ENCODE measurements around the gene TRAPPC11.

Gene TRAPPC11

DNA sequence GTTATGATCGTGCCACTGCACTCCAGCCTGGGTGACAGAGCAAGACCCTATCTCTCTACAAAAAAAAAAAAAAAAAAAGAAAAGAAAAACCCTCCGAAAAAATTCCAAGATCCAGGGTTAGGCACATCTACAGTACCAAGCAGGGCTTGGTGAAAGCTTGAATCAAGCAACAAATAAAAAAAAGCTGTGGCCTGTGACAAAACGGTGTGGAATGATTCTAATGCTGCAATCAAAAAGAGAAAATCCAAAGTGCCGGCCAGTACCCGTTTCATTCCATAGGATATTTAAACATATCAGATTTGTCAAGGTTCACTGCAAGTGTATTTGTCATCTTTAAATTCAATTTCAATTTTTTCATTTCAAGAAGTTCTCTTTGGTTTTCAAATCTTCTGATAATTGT lies 20.7 kb upstream of the TRAPPC11 start:
- DNase-seq: peak; percentile 4

DNA sequence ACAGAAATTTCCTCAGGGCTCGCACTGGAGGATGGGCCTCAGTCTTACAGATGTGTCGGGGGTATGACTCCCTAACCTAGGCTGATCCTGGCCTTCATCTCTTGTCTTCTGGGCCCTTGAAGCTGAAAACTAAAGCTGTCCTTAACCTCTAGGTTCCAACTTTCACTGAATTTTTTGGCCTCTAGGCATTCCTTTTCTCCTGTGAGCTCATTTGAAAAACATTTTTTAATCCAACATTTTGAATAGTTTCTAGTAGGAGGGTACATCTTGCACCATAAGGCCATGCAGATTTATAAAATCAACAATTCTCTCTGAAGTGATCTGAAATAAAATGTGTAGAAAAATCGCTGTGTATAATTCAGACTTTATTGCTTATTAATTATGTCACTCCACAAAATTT lies 19.8 kb upstream of the TRAPPC11 start:
- peak; percentile 23 for DNase-seq

DNA sequence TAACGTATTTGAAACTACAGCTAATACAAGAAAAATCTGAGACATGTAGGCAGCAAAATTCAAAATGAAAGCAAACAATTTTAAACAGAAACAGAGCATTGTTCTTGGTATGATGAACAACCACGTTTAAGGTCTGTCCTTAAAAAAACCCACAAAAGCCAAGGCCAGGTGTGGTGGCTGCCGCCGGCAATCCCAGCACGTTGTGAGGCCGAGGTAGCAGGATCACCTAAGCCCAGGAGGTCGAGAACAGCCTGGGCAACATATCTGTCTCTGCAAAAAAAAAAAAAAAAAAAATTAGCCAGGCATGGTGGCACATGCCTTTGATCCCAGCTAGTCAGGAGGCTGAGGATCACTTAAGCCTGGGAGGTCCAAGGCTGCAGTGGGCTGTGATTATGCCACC lies 13.8 kb upstream of the TRAPPC11 start:
- DNase-seq: no peak

DNA sequence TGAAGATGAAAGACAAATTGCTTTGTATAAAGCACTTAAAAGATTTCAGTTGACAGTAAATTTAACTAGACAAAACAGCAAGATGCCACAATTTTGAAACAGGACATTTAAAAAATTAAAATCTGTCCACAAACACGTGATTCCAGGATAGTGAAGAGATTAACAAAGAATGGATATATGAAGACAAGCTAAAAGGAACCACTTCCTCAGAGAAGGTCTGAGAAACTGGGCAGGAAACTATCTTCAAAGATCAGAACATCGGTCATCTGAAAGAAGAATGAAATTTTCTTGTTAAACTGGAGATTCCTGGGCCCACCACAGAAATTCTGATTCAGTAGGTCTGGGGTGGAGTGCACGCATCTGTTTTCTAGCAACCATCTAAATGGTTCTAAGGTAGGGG lies 1.5 kb upstream of the TRAPPC11 start:
- no peak for DNase-seq

DNA sequence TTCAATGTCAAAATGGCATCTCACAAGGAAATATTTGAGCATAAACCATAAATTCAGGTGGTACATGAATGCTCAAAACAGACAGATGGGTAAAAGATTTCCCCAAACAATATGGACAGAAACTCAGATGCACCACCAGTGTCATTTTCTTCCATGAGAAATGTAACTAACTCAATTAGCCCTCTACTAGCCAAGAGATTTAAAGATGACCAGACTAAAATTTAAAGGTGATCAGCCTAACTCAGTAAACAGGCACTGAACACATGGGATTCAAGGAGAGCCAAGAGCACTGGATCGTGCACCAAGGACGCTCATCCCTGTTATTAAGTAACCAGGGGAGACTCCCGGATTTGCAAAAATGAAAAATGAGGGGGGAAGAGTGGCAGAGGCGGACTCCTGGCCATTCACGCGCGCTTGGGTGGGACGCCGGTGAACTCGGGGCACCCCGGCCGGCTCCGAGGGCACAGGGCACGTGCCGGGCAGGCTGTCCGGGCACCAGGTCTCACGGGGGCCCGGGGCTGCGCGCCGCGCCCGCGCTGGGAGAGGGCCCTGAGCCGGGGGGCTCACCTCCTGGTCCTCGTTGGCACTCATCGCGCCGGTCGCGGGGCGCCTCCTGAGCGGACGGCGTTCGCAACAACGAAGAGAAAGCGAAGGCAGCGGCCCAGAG lies 598 bp upstream of the TRAPPC11 start:
- peak; percentile 66 for DNase-seq

DNA sequence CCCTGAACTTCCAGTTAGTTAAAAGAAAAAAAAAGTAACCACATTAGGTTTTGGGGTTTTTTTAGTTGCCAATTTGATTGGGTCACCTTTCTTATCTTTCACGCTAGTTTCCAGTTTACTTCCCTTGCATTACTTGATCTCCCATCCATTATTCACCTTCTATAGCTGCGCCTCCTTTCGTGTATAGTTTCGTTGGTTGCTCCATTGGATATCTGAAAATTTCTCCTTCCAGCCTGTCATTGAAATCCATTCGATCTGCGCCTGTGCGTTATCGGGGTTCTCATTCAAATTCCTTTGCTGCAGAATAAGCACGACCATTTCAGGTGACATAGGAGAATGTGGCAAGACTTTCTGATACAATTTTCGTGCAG lies 764 bp downstream of the TRAPPC11 start:
- no peak for DNase-seq

DNA sequence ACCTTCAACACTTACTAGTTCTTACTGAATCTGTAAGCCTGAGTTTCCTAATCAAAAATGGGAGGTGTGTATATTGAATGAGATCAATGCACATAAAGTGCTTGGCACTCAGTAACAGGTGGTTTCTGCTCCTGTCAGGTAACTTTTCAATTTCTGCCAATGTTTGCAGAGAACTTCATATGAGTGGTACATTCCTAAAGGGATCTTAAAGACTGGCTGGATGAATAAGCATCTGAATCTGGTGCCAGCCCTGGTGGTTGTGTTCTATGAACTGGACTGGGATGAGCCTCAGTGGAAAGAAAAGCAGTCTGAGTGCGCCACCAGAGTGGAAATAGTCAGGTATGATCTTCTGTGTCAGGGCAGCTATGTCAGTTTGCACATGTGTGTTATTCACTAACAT lies 7.0 kb downstream of the TRAPPC11 start:
- DNase-seq: no peak

DNA sequence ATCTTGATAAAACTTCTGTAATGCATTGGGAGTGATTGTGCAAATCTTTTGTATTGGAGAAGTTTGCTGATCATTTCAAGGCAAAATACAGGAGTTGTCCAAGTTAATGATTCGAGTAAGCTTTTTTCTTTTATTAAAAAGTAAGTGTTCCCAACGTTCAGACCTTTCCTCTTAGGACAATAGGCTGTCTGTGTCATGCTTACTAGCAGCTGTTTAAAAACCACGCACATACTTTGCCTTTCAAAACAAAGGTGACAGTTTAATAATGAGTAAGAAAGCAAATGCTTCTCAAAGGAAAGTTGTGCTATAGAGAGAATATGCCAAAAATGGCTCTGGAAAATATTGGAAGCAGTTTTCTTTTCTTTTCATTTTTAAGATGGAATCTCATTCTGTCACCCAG lies 11.2 kb downstream of the TRAPPC11 start:
- no peak for DNase-seq

DNA sequence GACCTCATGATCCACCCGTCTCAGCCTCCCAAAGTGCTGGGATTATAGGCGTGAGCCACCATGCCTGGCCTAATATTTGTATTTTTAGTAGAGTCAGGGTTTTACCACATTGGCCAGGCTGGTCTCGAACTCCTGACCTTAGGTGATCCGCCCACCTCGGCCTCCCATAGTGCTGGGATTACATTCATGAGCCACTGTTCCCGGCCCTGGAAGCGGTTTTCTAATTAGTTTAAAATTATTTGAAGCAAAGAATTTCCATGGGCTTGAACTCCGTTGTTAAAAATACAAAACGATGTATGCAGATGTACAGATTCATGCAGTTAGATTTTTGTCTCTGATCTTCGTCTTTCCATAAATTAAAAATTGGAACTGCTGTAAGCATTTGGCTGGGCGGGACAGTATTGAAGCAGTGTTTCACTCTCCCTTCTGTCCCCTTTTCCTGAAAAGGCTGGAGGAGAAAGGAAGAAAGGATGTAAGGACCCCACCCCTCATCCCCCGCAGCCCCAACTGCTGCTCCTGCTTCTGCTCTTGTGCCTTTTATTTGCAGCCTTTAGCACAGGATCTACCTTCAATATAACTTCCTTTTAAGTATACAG lies 12.0 kb downstream of the TRAPPC11 start:
- no peak for DNase-seq

DNA sequence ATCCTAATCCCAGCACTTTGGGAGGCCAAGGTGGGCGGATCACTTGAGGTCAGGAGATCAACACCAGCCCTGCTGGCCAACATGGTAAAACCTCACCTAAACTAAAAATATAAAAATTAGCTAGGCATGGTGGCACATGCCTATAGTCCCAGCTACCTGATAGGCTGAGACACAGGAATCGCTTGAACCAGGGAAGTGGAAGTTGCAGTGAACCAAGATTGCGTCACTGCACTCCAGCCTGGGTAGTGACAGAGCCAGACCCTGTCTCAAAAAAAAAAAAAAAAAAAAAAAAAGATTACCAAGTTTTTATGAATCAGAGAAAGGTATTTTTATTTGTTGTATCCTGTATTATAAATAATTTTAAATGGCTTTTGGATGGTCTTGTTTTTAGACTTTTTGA lies 15.1 kb downstream of the TRAPPC11 start:
- no peak for DNase-seq

DNA sequence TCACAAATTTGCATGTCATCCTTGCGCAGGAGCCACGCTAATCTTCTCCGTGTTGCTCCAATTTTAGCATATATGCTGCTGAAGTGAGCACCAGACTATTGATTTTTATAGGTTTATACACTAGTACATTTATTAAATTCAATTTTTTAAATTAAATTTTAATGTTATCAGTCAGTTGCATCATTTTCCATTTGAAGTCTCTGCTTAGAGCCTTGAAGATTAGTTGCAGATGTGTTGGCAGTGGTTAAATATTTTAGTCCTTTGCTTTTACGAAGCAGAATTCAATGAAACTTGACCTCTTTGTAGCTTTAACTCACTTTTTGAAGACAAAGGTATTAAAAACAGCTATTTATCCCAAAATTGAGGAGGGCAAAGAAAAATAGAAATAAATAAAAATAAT lies 16.5 kb downstream of the TRAPPC11 start:
- DNase-seq: peak; percentile 40

DNA sequence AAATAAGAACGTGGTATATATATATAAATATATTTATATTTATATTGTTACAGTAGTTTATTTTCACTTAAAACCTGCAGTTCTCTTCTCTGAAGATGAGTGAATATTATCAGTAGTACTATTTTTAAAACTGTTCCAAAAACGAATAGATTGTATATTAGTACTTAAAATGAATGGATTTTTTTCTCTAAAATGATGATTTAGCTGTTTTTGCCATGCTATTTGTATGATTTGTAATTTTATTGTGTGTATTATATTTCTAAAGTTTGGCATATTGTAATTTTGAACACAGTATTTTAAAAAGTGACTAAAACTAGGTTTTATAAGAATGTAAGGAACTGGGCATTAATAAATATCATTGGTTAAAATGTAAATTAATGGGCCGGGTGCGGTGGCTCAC lies 22.0 kb downstream of the TRAPPC11 start:
- DNase-seq: no peak

DNA sequence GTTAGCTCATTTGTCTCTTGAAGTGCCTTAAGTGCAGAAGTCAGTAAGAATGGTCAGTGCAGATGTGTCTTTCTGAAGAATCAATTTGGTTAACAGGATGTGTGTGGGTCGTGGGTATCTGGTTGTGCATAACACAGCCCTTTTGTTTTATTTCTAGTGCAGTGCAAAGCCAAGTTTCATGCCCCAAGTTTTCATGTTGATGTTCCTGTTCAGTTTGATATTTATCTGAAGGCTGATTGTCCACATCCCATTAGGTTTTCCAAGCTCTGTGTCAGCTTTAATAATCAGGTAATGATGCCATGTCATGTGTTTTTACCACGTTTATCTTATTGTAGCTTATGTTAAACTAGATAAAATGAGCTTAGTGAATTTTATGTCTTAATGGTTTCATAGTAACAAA lies 27.4 kb downstream of the TRAPPC11 start:
- DNase-seq: no peak

DNA sequence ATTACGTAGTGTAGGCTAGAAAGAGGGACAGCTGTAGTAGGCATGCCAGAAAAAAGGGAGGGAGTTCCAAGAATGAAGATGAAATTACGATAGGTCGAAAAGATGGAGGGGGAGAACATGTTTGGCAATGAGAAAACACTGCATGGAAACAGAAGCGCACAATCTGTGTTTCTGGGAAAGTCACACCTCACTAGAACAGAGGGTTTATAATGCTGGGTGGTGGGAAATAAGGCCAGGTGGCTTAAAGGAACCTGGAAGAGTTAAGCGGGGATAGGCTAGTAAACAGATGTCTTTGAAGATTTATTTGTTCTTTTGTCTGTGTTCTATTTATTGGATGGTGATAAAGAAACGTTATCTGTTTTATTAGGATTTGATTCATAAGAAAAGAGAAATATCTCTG lies 29.1 kb downstream of the TRAPPC11 start:
- no peak for DNase-seq

DNA sequence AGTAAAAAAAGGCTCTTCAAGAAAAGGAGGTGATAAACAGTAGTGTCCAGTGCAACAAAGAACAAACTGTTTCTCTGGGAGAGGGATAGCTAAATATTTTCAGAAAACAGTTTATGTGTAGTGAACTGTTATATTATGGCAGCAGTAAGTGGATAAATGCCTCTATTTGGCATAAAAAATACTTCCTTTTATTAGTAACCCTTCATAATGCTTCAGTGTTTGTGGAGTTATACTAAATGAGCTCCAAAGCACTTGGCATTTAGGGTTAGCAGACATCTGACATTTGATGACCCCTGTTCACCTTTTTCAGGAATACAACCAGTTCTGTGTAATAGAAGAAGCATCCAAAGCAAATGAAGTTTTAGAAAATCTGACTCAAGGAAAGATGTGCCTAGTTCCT lies 31.9 kb downstream of the TRAPPC11 start:
- no peak for DNase-seq

DNA sequence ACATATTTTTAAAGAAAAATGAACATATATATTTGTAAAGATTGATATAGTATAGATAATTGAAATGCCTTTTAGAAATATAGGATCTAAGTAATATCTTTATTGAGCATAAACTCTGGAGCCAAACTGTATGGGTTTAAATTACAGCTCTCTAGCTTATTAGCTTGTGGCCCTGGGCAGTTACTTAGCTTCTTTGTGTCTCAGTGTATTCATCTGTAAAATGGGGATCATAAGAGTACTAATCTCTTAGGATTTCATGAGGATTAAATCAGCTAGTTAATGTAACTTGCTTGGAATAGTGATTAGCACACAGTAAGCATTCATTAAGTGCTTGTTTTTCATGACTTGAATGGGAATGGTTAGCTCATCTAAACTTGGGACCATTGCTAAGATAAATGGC lies 32.8 kb downstream of the TRAPPC11 start:
- DNase-seq: no peak

DNA sequence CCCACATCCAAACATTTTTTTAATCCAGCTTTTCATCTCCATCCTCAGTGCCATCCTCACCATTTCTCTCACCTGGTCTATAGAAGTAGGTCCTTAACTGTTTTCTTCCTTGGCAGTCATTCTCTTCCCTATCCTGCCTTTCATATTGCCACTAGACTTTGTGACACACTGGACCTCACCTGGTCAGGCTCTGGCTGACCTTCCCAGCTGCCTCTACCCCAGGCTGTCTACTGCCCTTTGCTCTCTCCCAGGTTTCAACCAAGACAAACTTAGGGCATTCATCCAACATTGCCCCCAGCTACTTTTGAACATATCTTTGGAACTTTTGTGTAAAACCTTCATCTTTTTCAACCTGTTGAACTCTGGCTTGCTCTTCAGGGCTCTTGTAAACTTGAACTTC lies 39.8 kb downstream of the TRAPPC11 start:
- no peak for DNase-seq

DNA sequence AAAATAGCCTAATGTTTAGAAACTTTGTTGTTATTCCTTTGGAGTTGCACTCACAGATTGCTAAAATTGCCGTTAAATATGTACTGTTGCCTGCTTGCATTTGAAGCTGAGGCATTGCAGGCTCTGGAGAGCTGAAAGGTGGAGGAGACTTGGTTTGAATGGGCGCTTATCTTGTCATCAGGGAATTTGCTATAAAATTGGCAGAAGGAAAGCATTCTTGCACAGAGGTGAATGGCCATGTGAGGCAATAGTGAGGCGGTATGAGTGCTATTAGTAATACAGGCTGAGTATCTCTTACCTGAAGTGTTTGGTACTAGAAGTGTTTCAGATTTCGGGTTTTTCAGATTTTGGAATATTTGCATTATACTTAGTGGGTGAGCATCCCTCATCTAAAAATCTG lies 41.3 kb downstream of the TRAPPC11 start:
- no peak for DNase-seq

DNA sequence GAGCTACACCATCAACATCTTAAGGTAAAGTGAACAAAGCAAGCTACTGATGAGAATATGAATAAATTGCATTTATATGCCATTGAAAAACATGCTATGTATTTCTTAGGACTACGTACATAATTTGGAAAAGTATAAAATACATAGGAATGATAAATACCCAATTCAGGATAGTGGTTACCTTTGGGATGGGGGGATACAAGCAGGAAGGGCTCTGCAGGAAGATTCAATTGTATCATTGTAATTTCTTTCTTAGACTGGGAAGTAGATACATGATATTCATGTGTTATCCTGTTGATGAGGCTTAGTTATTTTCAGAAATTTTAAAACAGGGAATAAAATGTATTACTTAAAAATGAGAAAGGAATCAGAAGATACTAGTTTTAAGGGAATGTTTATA lies 43.4 kb downstream of the TRAPPC11 start:
- DNase-seq: no peak

DNA sequence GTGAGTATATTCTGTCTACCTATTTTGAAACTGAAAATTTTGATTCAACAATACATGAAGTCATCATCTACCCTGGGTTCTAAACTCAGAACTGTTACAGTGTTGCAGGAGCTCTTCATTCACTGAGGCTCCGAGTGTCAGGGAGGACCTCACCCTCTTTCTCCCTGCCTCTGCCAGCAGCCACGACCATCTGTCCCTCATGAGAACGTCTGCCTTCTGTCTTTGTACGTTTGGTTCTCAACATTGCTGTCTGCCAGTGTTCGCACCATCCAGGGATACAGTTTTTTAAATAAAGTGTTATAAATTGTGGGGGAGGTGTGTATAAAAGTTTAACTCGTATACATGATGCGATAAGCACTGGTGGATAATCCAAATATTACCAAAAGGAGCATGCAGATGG lies 55.5 kb downstream of the TRAPPC11 start:
- no peak for DNase-seq

DNA sequence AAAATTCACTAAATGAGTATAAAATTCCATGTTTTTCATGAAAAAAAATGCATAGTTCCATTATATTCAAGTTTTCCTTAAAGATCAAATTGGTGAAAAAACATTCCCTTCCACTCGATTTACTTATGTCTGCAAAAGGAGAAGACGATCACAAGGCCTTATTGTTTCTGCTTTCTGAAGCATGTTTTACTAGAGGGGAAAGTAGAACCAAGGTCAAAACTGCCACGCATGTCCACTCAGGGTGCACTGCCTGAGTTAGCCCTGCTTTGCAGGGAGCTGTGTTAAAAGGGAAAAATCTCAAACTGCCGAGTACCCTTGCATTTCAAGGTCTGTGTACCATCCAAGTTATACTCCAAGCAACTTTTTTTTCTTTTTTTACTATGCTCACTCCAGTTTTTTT lies 57.2 kb downstream of the TRAPPC11 start:
- peak; percentile 69 for DNase-seq

DNA sequence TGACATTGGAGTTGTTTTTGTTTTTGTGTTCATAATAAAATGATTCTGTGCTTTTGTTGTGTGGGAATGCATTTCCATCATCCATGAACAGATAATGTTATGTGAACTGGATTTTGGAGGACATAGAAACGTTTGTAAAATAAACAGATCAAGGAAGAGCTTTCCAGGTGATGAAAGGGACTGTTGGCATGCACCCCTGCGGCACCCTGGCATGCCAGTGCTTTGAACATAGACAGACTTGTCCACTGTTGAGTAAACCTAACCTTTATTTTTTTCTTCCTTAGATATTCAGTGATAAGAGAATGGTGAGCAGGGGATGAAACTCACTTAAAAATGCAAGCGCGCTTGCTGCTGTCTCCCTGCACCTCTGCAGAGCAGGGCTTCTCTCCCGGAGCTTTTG lies 59.8 kb downstream of the TRAPPC11 start:
- DNase-seq: no peak

DNA sequence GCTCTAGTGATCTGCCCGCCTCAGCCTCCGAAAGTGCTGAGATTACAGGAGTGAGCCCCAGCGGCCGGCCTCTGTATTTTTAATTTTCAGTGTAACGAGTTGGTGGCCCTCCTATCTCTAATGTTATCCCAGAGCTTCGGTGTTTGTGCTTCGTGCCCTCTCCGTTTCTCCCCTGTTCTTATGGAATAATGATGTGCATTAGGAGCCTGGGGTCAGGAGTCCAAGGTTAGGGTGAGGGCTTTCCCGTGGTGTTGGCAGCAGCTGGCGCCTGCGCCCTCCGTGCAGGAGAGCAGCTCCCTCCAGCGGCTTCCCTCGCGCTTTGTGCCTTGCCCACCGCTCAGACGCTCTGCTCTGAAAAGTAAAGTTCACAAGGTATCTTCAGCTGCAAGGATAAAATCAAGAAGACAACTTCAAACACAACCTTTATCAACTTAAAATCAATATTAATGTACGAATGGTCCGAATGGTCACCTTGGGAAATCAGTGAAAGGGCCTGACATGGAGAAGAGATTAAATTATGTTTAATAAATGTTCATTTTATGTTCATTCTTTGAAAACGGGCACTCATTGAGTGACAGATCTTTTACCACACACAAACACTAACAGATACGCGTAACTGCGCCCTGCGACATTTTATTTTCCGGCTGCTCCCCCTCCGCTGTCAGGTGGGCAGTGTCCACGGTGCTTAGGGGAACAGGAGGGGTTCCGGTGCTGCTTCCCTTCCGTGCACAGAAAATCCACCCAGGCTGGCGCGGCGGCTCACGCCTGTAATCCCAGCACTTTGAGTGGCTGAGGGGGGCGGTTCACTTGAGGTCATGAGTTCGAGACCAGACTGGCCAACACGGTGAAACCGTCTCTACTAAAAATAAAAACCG lies 62.4 kb downstream of the TRAPPC11 start:
- peak; percentile 82 for DNase-seq
